Head of caudate nucleus (tissue), 42 donors: ENCODE data around the gene CCR5.

ENCODE experiments used
- DNase-seq, 42 donors: peaks; one replicate each; pipeline versions ENCODE4 v3.0.0 to v3.0.0-alpha.2; 2020 to 2021; ENCODE audit warnings: mixed read lengths in 7 of 42
- intact Hi-C: fragments of 100-400 bp; cut with DNase I; formaldehyde crosslinking; loops from one replicate; pipeline ENCODE4 v1.15.0; 2022

Gene CCR5

DNA sequence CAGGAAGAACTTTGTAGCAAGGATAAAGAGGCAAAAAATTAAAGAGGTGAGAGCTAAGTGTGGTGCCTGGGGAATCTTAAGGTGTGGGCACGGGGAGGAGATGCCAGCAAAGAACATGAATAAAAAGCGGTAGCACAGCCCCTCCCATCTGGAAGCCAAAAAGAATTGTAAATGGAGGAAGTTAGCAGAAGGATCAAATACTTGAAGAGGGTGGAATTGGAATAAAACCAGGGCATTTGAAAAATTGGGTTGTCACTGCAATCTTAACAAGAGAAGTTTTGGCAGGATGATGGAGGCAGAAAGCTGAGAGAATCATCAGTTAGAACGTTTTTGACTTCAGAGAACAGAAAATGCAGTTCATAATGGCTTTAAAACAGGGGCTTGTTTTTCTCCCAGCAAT is 14.5 kb upstream of the CCR5 start:
- intact Hi-C loops, result no loop called here

DNA sequence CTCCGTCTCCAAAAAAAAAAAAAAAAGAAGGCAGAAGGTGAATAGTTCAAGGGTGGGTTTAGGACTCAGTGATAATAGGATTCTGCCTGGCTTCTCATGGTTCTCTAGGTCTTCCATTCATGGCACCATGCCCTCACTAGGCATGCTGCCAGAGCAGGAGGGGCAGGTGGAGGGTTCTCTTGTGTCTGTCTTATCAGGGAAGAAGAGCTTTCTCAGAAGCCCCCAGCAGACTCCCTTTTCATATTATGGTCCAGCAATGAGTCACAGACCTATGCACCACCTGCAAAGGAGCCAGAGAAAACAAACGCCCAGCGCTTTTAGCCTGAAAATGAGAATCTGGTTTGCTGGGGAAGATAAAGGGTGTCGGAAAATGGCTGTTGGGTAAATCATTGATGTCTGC is 13.8 kb upstream of the CCR5 start:
- DNase-seq, result peak in 1 of 42 donors; percentile 17
- intact Hi-C loops, result no loop called here

More for the DNA sequence above, 14.5 kb upstream of the CCR5 start:
- no peak for DNase-seq

DNA sequence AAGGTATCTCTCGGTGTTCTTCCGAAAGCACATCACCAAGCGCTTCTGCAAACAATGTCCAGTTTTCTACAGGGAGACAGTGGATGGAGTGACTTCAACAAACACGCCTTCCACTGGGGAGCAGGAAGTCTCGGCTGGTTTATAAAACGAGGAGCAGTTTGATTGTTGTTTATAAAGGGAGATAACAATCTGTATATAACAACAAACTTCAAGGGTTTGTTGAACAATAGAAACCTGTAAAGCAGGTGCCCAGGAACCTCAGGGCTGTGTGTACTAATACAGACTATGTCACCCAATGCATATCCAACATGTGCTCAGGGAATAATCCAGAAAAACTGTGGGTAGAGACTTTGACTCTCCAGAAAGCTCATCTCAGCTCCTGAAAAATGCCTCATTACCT is 12.3 kb upstream of the CCR5 start:
- peak in 1 of 42 donors; percentile 23 for DNase-seq
- intact Hi-C loops, result no loop called here

DNA sequence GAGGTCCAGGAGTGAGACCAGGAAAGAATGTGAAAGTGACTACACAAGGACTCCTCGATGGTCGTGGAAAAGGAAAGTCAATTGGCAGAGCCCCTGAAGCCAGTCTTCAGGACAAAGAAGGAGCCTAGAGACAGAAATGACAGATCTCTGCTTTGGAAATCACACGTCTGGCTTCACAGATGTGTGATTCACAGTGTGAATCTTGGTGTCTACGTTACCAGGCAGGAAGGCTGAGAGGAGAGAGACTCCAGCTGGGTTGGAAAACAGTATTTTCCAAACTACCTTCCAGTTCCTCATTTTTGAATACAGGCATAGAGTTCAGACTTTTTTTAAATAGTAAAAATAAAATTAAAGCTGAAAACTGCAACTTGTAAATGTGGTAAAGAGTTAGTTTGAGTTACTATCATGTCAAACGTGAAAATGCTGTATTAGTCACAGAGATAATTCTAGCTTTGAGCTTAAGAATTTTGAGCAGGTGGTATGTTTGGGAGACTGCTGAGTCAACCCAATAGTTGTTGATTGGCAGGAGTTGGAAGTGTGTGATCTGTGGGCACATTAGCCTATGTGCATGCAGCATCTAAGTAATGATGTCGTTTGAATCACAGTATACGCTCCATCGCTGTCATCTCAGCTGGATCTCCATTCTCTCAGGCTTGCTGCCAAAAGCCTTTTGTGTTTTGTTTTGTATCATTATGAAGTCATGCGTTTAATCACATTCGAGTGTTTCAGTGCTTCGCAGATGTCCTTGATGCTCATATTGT is 10.8 kb upstream of the CCR5 start:
- DNase-seq, result peak in 20 of 42 donors; percentile 24 to 73 (median 42)
- intact Hi-C loops, result no loop called here

DNA sequence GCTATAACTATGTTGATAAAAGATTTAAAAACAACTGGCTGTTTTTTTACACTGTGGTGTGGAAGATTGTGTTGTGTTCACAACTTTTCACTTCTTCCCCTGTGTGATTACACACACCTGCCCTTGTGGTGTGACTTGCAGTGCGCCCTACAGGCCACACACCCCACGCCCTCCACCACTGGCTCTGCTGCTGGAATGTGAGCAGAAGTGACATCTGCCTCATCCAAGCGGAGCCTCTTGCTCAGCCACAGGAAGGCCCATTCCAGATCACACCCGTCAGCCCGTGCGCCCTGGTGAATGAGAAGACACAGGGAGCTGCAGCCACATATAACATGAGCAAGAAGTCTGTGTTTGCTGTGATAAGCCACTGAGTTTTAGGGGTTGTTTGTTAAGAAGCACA is 9.8 kb upstream of the CCR5 start:
- peak in 2 of 42 donors; percentile 10 to 36 for DNase-seq
- intact Hi-C loops, result no loop called here

DNA sequence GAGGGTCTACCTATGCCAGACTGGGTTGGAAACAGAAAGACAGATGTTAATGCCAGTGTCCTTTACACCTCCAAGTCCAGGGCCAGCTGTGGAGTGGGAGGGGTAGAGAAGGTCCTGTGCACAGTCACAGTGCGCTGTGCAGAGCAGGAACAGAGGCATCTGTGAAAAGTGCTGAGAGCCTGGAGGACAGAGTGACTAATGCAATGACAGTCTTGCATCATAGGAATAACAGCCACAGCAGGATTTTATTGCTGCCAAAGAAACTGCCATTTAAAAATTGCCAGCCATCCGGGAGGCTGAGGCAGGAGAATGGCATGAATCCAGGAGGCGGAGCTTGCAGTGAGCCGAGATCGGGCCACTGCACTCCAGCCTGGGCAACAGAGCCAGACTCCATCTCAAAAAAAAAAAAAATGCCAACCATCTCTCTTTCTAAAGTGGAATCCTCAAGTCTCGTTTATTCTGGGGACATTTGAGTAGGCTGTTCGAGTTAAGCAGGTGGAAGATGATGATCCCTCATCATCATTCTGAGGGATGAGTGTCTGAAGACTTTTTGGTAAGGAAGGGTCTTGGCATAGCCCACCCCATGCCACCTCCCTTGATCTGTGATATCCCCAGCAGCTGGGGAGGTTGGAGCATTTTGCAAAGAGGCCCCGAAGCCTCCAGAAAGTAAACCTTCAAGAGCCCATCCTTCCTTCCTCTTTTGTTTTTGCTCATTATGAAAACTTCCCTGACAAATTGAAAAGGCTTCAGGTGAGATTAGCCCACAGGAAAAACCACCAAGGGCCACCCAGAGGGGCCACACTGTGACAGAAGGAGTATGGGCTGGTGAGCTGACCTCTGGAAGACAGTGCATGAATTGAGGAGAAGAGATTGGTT is 9.1 kb upstream of the CCR5 start:
- DNase-seq, result peak in 6 of 42 donors; percentile 8 to 57 (median 29)
- intact Hi-C loops, result no loop called here

DNA sequence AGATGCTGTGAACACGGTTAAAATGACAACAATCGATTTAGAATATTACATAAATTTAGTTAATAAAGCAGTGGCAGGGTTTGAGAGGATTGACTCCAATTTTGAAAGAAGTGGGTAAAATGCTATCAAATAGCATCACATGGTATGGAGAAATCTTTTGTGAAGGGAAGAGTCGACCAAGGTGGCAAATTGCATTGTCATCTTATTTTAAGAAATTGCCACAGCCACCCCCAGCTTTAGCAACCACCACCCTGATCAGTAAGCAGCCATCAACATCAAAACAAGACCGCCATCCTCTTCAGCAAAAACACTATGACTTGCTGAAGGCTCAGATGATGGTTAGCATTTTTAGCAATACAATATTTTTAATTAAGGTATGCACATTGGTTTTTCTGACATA is 5.7 kb upstream of the CCR5 start:
- intact Hi-C loops, result no loop called here
- no peak for DNase-seq

DNA sequence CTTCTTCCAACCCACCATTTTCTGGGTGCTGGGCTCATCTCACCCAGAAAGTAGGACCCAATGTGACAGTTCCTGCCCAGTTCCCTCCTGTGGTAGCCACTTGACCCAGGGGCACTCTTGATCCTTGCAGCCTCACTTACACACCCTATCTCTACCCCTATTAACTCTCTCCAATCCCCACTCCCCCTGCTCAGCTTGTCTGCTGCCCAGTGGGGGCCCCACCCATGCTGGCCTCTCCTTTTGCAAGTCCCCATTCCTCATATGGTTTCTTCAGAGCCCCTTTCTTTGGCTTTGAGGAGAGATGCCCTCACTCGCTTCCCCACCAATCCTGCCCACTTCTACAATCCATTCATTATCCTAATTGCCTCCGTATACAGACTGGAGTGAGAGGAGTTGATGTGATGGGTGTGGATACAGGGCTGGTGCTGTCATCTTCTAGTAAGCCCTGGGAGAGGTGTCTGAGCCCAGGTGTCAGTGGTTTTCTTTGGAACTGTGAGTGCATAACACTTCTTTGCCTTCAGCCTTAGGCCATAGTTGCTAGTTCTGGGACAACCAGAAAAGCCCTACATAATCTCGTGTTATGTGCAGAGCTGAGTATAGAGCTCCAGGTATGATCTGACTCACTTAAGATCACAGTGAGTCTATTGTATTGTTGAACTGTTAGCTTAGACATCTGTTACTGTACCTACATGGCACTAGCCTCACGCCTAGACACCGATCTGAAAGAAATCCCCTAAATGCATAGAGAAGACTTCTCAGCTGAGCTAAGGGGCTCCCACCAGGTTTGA is 4.8 kb upstream of the CCR5 start:
- peak in 1 of 42 donors; percentile 21 for DNase-seq
- intact Hi-C loops, result no loop called here

DNA sequence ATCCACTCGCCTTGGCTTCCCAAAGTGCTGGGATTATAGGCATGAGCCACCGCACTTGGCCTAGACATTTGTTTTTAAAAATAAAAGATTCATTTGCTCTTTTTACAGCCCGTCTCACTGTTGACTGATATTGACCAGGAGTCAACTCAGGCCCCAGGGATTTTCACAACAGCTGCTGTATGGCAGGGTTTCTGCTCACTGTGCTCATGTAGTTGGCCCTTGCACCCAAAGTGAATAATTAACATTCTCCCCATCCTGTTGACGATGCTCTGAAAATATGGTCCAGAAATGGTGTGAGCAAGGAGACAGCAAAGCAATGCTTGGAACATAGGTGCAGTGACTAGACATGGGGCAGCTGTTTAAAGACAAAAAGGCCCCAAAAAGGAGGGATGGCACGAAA is 2.9 kb upstream of the CCR5 start:
- DNase-seq, result no peak
- intact Hi-C loops, result no loop called here

DNA sequence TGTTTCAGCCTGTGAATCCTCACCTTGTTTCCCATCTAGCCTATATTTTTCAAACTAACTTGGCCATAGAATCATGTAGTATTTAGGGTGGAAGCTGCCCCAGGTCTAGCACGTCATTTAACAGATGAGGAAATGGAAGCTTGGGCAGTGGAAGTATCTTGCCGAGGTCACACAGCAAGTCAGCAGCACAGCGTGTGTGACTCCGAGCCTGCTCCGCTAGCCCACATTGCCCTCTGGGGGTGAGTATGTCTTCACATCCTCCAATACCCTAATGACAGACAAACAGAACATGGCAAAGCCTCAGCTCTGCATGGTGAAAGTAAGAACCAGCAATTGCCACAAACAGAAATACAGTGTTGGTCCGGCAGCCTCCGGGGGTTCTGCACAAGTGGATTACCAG is 2.2 kb upstream of the CCR5 start:
- intact Hi-C loops, result no loop called here
- DNase-seq, result peak in 40 of 42 donors; percentile 14 to 75 (median 46)

DNA sequence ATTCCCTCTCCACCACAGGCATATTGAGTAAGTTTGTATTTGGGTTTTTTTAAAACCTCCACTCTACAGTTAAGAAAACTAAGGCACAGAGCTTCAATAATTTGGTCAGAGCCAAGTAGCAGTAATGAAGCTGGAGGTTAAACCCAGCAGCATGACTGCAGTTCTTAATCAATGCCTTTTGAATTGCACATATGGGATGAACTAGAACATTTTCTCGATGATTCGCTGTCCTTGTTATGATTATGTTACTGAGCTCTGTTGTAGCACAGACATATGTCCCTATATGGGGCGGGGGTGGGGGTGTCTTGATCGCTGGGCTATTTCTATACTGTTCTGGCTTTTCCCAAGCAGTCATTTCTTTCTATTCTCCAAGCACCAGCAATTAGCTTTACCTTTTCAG is 1.6 kb upstream of the CCR5 start:
- DNase-seq, result no peak
- intact Hi-C loops, result no loop called here

DNA sequence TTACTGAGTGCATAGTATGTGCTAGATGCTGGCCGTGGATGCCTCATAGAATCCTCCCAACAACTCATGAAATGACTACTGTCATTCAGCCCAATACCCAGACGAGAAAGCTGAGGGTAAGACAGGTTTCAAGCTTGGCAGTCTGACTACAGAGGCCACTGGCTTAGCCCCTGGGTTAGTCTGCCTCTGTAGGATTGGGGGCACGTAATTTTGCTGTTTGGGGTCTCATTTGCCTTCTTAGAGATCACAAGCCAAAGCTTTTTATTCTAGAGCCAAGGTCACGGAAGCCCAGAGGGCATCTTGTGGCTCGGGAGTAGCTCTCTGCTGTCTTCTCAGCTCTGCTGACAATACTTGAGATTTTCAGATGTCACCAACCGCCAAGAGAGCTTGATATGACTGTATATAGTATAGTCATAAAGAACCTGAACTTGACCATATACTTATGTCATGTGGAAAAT is 1.0 kb upstream of the CCR5 start:
- intact Hi-C loops, result no loop called here
- DNase-seq, result no peak

DNA sequence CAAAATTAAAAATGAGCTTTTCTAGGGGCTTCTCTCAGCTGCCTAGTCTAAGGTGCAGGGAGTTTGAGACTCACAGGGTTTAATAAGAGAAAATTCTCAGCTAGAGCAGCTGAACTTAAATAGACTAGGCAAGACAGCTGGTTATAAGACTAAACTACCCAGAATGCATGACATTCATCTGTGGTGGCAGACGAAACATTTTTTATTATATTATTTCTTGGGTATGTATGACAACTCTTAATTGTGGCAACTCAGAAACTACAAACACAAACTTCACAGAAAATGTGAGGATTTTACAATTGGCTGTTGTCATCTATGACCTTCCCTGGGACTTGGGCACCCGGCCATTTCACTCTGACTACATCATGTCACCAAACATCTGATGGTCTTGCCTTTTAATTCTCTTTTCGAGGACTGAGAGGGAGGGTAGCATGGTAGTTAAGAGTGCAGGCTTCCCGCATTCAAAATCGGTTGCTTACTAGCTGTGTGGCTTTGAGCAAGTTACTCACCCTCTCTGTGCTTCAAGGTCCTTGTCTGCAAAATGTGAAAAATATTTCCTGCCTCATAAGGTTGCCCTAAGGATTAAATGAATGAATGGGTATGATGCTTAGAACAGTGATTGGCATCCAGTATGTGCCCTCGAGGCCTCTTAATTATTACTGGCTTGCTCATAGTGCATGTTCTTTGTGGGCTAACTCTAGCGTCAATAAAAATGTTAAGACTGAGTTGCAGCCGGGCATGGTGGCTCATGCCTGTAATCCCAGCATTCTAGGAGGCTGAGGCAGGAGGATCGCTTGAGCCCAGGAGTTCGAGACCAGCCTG is 984 bp downstream of the CCR5 start:
- intact Hi-C loops, result no loop called here
- DNase-seq, result no peak

DNA sequence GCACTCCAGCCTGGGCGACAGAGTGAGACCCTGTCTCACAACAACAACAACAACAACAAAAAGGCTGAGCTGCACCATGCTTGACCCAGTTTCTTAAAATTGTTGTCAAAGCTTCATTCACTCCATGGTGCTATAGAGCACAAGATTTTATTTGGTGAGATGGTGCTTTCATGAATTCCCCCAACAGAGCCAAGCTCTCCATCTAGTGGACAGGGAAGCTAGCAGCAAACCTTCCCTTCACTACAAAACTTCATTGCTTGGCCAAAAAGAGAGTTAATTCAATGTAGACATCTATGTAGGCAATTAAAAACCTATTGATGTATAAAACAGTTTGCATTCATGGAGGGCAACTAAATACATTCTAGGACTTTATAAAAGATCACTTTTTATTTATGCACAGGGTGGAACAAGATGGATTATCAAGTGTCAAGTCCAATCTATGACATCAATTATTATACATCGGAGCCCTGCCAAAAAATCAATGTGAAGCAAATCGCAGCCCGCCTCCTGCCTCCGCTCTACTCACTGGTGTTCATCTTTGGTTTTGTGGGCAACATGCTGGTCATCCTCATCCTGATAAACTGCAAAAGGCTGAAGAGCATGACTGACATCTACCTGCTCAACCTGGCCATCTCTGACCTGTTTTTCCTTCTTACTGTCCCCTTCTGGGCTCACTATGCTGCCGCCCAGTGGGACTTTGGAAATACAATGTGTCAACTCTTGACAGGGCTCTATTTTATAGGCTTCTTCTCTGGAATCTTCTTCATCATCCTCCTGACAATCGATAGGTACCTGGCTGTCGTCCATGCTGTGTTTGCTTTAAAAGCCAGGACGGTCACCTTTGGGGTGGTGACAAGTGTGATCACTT is 2.0 kb downstream of the CCR5 start:
- intact Hi-C loops, result no loop called here
- DNase-seq, result no peak

DNA sequence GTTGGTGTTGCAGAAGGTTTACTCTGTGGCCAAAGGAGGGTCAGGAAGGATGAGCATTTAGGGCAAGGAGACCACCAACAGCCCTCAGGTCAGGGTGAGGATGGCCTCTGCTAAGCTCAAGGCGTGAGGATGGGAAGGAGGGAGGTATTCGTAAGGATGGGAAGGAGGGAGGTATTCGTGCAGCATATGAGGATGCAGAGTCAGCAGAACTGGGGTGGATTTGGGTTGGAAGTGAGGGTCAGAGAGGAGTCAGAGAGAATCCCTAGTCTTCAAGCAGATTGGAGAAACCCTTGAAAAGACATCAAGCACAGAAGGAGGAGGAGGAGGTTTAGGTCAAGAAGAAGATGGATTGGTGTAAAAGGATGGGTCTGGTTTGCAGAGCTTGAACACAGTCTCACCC is 4.0 kb downstream of the CCR5 start:
- intact Hi-C loops, result no loop called here
- DNase-seq, result no peak

DNA sequence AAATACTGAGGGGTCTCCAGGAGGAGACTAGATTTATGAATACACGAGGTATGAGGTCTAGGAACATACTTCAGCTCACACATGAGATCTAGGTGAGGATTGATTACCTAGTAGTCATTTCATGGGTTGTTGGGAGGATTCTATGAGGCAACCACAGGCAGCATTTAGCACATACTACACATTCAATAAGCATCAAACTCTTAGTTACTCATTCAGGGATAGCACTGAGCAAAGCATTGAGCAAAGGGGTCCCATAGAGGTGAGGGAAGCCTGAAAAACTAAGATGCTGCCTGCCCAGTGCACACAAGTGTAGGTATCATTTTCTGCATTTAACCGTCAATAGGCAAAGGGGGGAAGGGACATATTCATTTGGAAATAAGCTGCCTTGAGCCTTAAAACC is 4.5 kb downstream of the CCR5 start:
- no peak for DNase-seq
- intact Hi-C loops, result no loop called here

DNA sequence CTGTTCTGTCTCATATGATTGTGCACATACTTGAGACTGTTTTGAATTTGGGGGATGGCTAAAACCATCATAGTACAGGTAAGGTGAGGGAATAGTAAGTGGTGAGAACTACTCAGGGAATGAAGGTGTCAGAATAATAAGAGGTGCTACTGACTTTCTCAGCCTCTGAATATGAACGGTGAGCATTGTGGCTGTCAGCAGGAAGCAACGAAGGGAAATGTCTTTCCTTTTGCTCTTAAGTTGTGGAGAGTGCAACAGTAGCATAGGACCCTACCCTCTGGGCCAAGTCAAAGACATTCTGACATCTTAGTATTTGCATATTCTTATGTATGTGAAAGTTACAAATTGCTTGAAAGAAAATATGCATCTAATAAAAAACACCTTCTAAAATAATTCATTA is 5.1 kb downstream of the CCR5 start:
- DNase-seq, result no peak
- intact Hi-C loops, result no loop called here

DNA sequence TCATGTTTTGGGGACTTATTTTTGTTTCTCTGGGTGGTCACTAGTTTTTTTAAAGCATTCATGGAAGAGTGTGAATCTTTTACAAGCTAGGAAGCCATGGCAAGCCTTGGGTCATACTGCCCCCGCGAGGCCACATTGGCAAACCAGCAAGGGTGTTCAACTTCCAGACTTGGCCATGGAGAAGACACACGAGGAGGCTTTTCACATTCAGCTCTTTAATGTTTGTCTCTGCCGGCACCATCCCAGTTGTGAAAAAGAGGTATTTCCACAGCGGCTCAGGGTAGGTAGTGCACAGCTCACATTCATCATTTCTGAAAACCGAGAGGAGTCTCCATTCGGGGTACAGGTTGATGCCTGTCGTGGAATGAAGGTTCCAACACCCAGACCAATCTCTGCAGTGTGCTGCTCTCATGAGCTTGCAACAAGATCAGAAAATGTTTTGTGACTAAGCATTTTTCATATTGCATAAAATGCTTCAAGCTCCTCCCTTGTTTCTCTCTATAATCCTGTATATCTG is 7.7 kb downstream of the CCR5 start:
- intact Hi-C loops, result no loop called here
- peak; percentile 44 to 85 (median 72) for DNase-seq
